Neuronal stem cell (in vitro differentiated cells): ENCODE data around the gene UVSSA.

Source experiments
- DNase-seq: peaks from one replicate; pipeline ENCODE4 v3.0.0-alpha.2; 2013; ENCODE audit warnings: low spot score
- H2AFZ ChIP-seq: one replicate; pipeline ENCODE4 v1.6.1; 2013; ENCODE audit warnings: mild to moderate bottlenecking, low read length, inconsistent platforms
- H2AK5ac ChIP-seq: 2 replicates; pipeline ENCODE4 v1.6.1; 2013; ENCODE audit warnings: low read depth, mild to moderate bottlenecking, inconsistent platforms, low read length, moderate library complexity, mixed read lengths
- H2BK120ac ChIP-seq: 2 replicates; pipeline ENCODE4 v1.6.1; 2013; ENCODE audit warnings: low read depth, mild to moderate bottlenecking, inconsistent platforms, low read length, moderate library complexity, mixed read lengths
- H2BK12ac ChIP-seq: one replicate; pipeline ENCODE4 v1.6.1; 2013; ENCODE audit warnings: low read length, inconsistent platforms
- H2BK15ac ChIP-seq: 2 replicates; pipeline ENCODE4 v1.6.1; 2013; ENCODE audit warnings: mild to moderate bottlenecking, low read length, inconsistent platforms, mixed read lengths
- H2BK5ac ChIP-seq: one replicate; pipeline ENCODE4 v1.6.1; 2013; ENCODE audit warnings: inconsistent platforms, mild to moderate bottlenecking, low read length, moderate library complexity
- H3K14ac ChIP-seq: one replicate; pipeline ENCODE4 v1.6.1; 2013; ENCODE audit warnings: low read length, inconsistent platforms
- H3K18ac ChIP-seq: 2 replicates; pipeline ENCODE4 v1.6.1; 2013; ENCODE audit warnings: low read length, inconsistent platforms
- H3K23ac ChIP-seq: 2 replicates; pipeline ENCODE4 v1.6.1; 2013; ENCODE audit warnings: low read depth, mild to moderate bottlenecking, mixed read lengths, low read length, inconsistent platforms; ENCODE audit not compliant: poor library complexity
- H3K27ac ChIP-seq: replicated peaks from 3 replicates; pipeline ENCODE4 v1.5.1; 2013; ENCODE audit warnings: low read length, inconsistent platforms
- H3K27me3 ChIP-seq, 3 experiments: 2 replicates each; pipeline ENCODE4 v1.6.1; 2013; ENCODE audit warnings: low read length in 3 of 3, mild to moderate bottlenecking in 2 of 3, inconsistent platforms in 1 of 3, low read depth in 1 of 3, mixed read lengths in 1 of 3, moderate library complexity in 1 of 3; ENCODE audit not compliant: control insufficient read depth in 3 of 3, insufficient read depth in 3 of 3
- H3K36me3 ChIP-seq, 2 donors: replicated peaks in 1 of 2; 2 replicates each; pipeline ENCODE4 v1.6.1; 2013; ENCODE audit warnings: low read length in 2 of 2; ENCODE audit not compliant: control insufficient read depth in 2 of 2, insufficient read depth in 2 of 2
- H3K4ac ChIP-seq: 2 replicates; pipeline ENCODE4 v1.6.1; 2013; ENCODE audit warnings: inconsistent platforms, mild to moderate bottlenecking, low read length, moderate library complexity
- H3K4me1 ChIP-seq, 2 donors: 1 replicate in 1 of 2; 2 replicates in 1 of 2; pipeline ENCODE4 v1.6.1; 2013; ENCODE audit warnings: low read length in 2 of 2, low read depth in 1 of 2; ENCODE audit not compliant: control insufficient read depth in 2 of 2, insufficient read depth in 1 of 2
- H3K4me2 ChIP-seq: one replicate; pipeline ENCODE4 v1.6.1; 2013; ENCODE audit warnings: mild to moderate bottlenecking, low read length, inconsistent platforms; ENCODE audit not compliant: insufficient read depth, poor library complexity, severe bottlenecking
- H3K4me3 ChIP-seq, 2 donors: 2 replicates each; pipeline ENCODE4 v1.5.1; 2013; ENCODE audit warnings: low read length in 2 of 2, mild to moderate bottlenecking in 2 of 2, inconsistent platforms in 1 of 2, moderate library complexity in 1 of 2
- H3K79me1 ChIP-seq: one replicate; pipeline ENCODE4 v1.6.1; 2013; ENCODE audit warnings: low read depth, mild to moderate bottlenecking, inconsistent platforms, low read length, moderate library complexity
- H3K9ac ChIP-seq: one replicate; pipeline ENCODE4 v1.6.1; 2013; ENCODE audit warnings: mild to moderate bottlenecking, low read depth, low read length, inconsistent platforms; ENCODE audit not compliant: poor library complexity
- H3K9me3 ChIP-seq, 2 donors: replicated peaks in 1 of 2; 2 replicates each; pipeline versions ENCODE3 to v1.6.1; 2013; ENCODE audit warnings: low read length in 2 of 2, mild to moderate bottlenecking in 2 of 2, inconsistent platforms in 1 of 2, low read depth in 1 of 2, mixed read lengths in 1 of 2, moderate library complexity in 1 of 2; ENCODE audit not compliant: control insufficient read depth in 2 of 2, insufficient read depth in 1 of 2
- H4K8ac ChIP-seq: one replicate; pipeline ENCODE4 v1.6.1; 2013; ENCODE audit warnings: low read depth, mild to moderate bottlenecking, inconsistent platforms, low read length, moderate library complexity
- H4K91ac ChIP-seq: one replicate; pipeline ENCODE4 v1.6.1; 2013; ENCODE audit warnings: low read length, low read depth, mild to moderate bottlenecking, inconsistent platforms; ENCODE audit not compliant: poor library complexity
- WGBS, 2 donors: extraction: QIAGEN DNeasy Blood & Tissue Kit; methylation state at CpG; one replicate each; pipeline ENCODE4 v1.1.7; 2013; ENCODE audit warnings: missing lambda C conversion rate in 2 of 2, mixed read lengths in 1 of 2; ENCODE audit not compliant: insufficient read length in 2 of 2, insufficient replicate concordance in 1 of 2; ENCODE audit errors: extremely low coverage in 2 of 2; 5-methylcytosine and 5-hydroxymethylcytosine counted together

Gene UVSSA

GRCh38 chr4:1310031-1310795 is 36.8 kb upstream of the UVSSA start:
- no peak overlapping the region for H2AFZ ChIP-seq
- peak overlapping the region; percentile 59 for H3K4me2 ChIP-seq
- peak overlapping the region; percentile 76 for H2BK12ac ChIP-seq
- no peak overlapping the region for H3K4ac ChIP-seq
- peak overlapping the region; percentile 41 to 56 for H3K4me3 ChIP-seq
- H2AK5ac ChIP-seq, result peak overlapping the region; percentile 67
- peaks cover 29 to 45% of the 10 kb centered on the region in 2 donors for H3K36me3 ChIP-seq
- WGBS, 2 donors, result no CpG with 5 or more reads among the region's 32 CpGs
- H4K8ac ChIP-seq, result no peak overlapping the region
- no peak overlapping the region for H2BK15ac ChIP-seq
- peaks cover 6 to 24% of the 10 kb centered on the region in 2 donors for H3K9me3 ChIP-seq
- H3K27me3 ChIP-seq, result no peaks in the 10 kb centered on the region
- H3K14ac ChIP-seq, result peak overlapping the region; percentile 25
- no peak for DNase-seq
- peak overlapping the region; percentile 17 for H3K9ac ChIP-seq
- no peak overlapping the region for H4K91ac ChIP-seq
- peak overlapping the region; percentile 93 for H3K23ac ChIP-seq
- peak overlapping the region; percentile 36 for H2BK120ac ChIP-seq
- peaks cover 7 to 16% of the 10 kb centered on the region in 2 donors for H3K4me1 ChIP-seq
- H3K18ac ChIP-seq, result peak overlapping the region; percentile 11
- no peak overlapping the region for H2BK5ac ChIP-seq
- peaks cover 32% of the 10 kb centered on the region for H3K79me1 ChIP-seq
- peak overlapping the region; percentile 68 for H3K27ac ChIP-seq

- no peak for DNase-seq
- no peak overlapping the region for H3K27ac ChIP-seq
- H3K36me3 ChIP-seq, result peaks cover 31 to 47% of the 10 kb centered on the region in 2 donors
These were observed 36.0 kb upstream of the UVSSA start for GRCh38 chr4:1310796-1311631.

GRCh38 chr4:1312821-1313640 is 34.0 kb upstream of the UVSSA start:
- Histone ChIP-seq H3K27ac (no peak overlapping the region), H3K4me2 (no peak overlapping the region), H3K27me3 (no peaks in the 10 kb centered on the region), H3K14ac (no peak overlapping the region), H3K36me3 (peaks cover 45 to 63% of the 10 kb centered on the region in 2 donors), H3K9me3 (peaks cover 11 to 20% of the 10 kb centered on the region in 2 donors), H3K9ac (no peak overlapping the region), H3K18ac (no peak overlapping the region), H2AFZ (no peak overlapping the region), H4K91ac (no peak overlapping the region), H3K4me1 (peaks cover 7 to 16% of the 10 kb centered on the region in 2 donors), H2BK5ac (no peak overlapping the region), H2BK120ac (no peak overlapping the region), H2AK5ac (no peak overlapping the region), H3K4me3 (no peak overlapping the region), H4K8ac (no peak overlapping the region), H3K23ac (no peak overlapping the region), H3K79me1 (peaks cover 37% of the 10 kb centered on the region), H2BK15ac (no peak overlapping the region), H2BK12ac (no peak overlapping the region), H3K4ac (no peak overlapping the region)
- WGBS, 2 donors, result no CpG with 5 or more reads among the region's 20 CpGs
- no peak for DNase-seq

More at GRCh38 chr4:1310796-1311631, 36.0 kb upstream of the UVSSA start:
- no CpG with 5 or more reads among the region's 49 CpGs for WGBS, 2 donors
- Histone ChIP-seq H3K18ac (no peak overlapping the region), H3K23ac (peak overlapping the region; percentile 93), H2BK12ac (peak overlapping the region; percentile 76), H3K79me1 (peaks cover 33% of the 10 kb centered on the region), H2BK15ac (no peak overlapping the region), H4K8ac (no peak overlapping the region), H4K91ac (no peak overlapping the region), H3K4me3 (no peak overlapping the region), H2BK120ac (peak overlapping the region; percentile 36), H3K4ac (peak overlapping the region; percentile 67), H2BK5ac (no peak overlapping the region), H3K4me2 (no peak overlapping the region), H3K9ac (peak overlapping the region; percentile 85), H3K14ac (peak overlapping the region; percentile 25), H3K4me1 (peaks cover 7 to 16% of the 10 kb centered on the region in 2 donors), H3K27me3 (no peaks in the 10 kb centered on the region), H2AFZ (no peak overlapping the region), H2AK5ac (peak overlapping the region; percentile 67), H3K9me3 (peaks cover 6 to 24% of the 10 kb centered on the region in 2 donors)
